OCI-LY7 (cell line): ENCODE results near the gene C1orf21. TPM values are rescaled to one million over a fixed set of nuclear protein-coding genes. Genes with fewer than 3 reads are reported as not detected.

ENCODE experiments used
- BruUV-seq: library from RNA; stranded (reverse); fragments of 400-500 nt; replicated peaks from 2 replicates; lab custom pipeline; 2021; lab: Mats Ljungman, UMichigan
- CTCF ChIA-PET: fragments of 300-600 bp; sonication (Branson Sonifier 250); formaldehyde crosslinking; loops from one replicate; lab custom pipeline; 2022; ENCODE audit warnings: antibody characterized with exemption; ENCODE audit not compliant: unreplicated experiment; lab: Charles Lee
- POLR2A ChIA-PET: fragments of 300-600 bp; sonication (Branson Sonifier 250); formaldehyde crosslinking; loops from one replicate; lab custom pipeline; 2022; ENCODE audit warnings: antibody characterized with exemption; lab: Charles Lee
- DNase-seq: peaks from one replicate; pipeline ENCODE4 v3.0.0-alpha.2; 2015; ENCODE audit warnings: low spot score
- H2AFZ ChIP-seq: fragments of 200-600 bp; sonication (generic), shearing (Covaris generic); 2 replicates; pipeline ENCODE4 v1.6.1; 2014; ENCODE audit warnings: mild to moderate bottlenecking, antibody characterized with exemption, low read length, moderate library complexity
- H3K27ac ChIP-seq: fragments of 200-600 bp; sonication (generic); 2 replicates; pipeline ENCODE4 v1.5.1; 2014; ENCODE audit warnings: mixed run types, low read depth, mild to moderate bottlenecking, moderate library complexity, low read length, inconsistent platforms; ENCODE audit not compliant: poor library complexity, severe bottlenecking
- H3K36me3 ChIP-seq: fragments of 200-600 bp; sonication (generic); 2 replicates; pipeline ENCODE4 v1.6.1; 2014; ENCODE audit warnings: mild to moderate bottlenecking, antibody characterized with exemption, low read length, moderate library complexity, mixed read lengths; ENCODE audit not compliant: insufficient read depth
- H3K4me1 ChIP-seq: fragments of 200-600 bp; sonication (generic); 2 replicates; pipeline ENCODE4 v1.5.1; 2014; ENCODE audit warnings: mild to moderate bottlenecking, low read length; ENCODE audit not compliant: insufficient read depth, poor library complexity, severe bottlenecking
- H3K4me2 ChIP-seq: fragments of 200-600 bp; sonication (generic); 2 replicates; pipeline ENCODE4 v1.6.1; 2014; ENCODE audit warnings: mild to moderate bottlenecking, low read length
- H3K4me3 ChIP-seq: fragments of 200-600 bp; sonication (generic); 2 replicates; pipeline ENCODE4 v1.5.1; 2014; ENCODE audit warnings: mild to moderate bottlenecking, low read depth, low read length; ENCODE audit not compliant: poor library complexity, severe bottlenecking
- H3K79me2 ChIP-seq: fragments of 200-600 bp; sonication (generic); 2 replicates; pipeline ENCODE4 v1.6.1; 2016; ENCODE audit warnings: low read depth, mild to moderate bottlenecking, low read length, moderate library complexity, mixed read lengths; ENCODE audit not compliant: insufficient read depth
- H3K9me2 ChIP-seq: fragments of 200-600 bp; sonication (generic); 2 replicates; pipeline ENCODE4 v1.6.1; 2016; ENCODE audit warnings: mild to moderate bottlenecking, low read length, mixed read lengths; ENCODE audit not compliant: insufficient read depth
- H3K9me3 ChIP-seq: fragments of 200-600 bp; sonication (generic); 2 replicates; pipeline ENCODE4 v1.6.1; 2014; ENCODE audit warnings: mild to moderate bottlenecking, mixed run types, low read length, mixed read lengths
- H4K20me1 ChIP-seq: fragments of 200-600 bp; sonication (generic); 2 replicates; pipeline ENCODE4 v1.6.1; 2014; ENCODE audit warnings: mild to moderate bottlenecking, antibody characterized with exemption, low read length, moderate library complexity, mixed read lengths; ENCODE audit not compliant: insufficient read depth
- CTCF ChIP-seq: fragments of 200-600 bp; sonication (generic); conservative IDR thresholded peaks from 2 replicates; pipeline ENCODE4 v1.5.1; 2014; ENCODE audit warnings: mild to moderate bottlenecking, antibody characterized with exemption, low read length, moderate library complexity, mixed read lengths
- EZH2phosphoT487 ChIP-seq: fragments of 200-600 bp; sonication (generic); IDR thresholded peaks from 2 replicates; pipeline ENCODE4 v1.6.1; 2018; ENCODE audit warnings: low read depth, borderline replicate concordance, mild to moderate bottlenecking, mixed run types, antibody characterized with exemption, low read length, moderate library complexity, mixed read lengths
- intact Hi-C: fragments of 100-400 bp; cut with micrococcal nuclease; formaldehyde crosslinking; loops from one replicate; pipeline ENCODE4 v1.10.0; 2022; ENCODE audit not compliant: unreplicated experiment
- total RNA-seq, 2 experiments: library from RNA; depleted of rRNA in 1 of 2; stranded (reverse); fragments of >200 nt in 1 of 2; shearing (Covaris generic) in 1 of 2; gene quantifications; 2 replicates each; pipeline ENCODE4 v1.2.3, GENCODE V29; 2014 to 2022

Gene C1orf21
- total RNA-seq, 2 experiments from 2014 or later: not detected

GRCh38 chr1:184471686-184472085 is 84.9 kb downstream of the C1orf21 start:
- no peak for TF ChIP-seq CTCF
- TF ChIP-seq EZH2phosphoT487: no peak
- CTCF ChIA-PET: no interaction called here
- DNase-seq: no peak
- POLR2A ChIA-PET: interaction anchor here (1.3 kb wide), 1 partner anchor 22 kb away, joined by 3 read pairs; no protein-coding TSS in a partner anchor
- Histone ChIP-seq H3K79me2 (no peaks in the 10 kb centered on the region), H4K20me1 (no peaks in the 10 kb centered on the region), H3K4me1 (no peaks in the 10 kb centered on the region), H2AFZ (no peak overlapping the region), H3K9me3 (no peaks in the 10 kb centered on the region), H3K36me3 (no peaks in the 10 kb centered on the region), H3K27ac (no peak overlapping the region), H3K4me3 (no peak overlapping the region), H3K4me2 (no peak overlapping the region), H3K9me2 (no peaks in the 10 kb centered on the region)
- intact Hi-C loops: no loop called here
- no TSS peak for BruUV-seq

- Histone ChIP-seq H3K9me2 (no peaks in the 10 kb centered on the region), H3K36me3 (no peaks in the 10 kb centered on the region), H3K9me3 (no peaks in the 10 kb centered on the region), H3K79me2 (no peaks in the 10 kb centered on the region), H3K4me1 (no peaks in the 10 kb centered on the region), H3K27ac (no peak overlapping the region), H2AFZ (no peak overlapping the region), H3K4me3 (no peak overlapping the region), H3K4me2 (no peak overlapping the region), H4K20me1 (no peaks in the 10 kb centered on the region)
- no TSS peak for BruUV-seq
- ChIA-PET CTCF (no interaction called here), POLR2A (interaction anchor here (1.3 kb wide), 1 partner anchor 21 kb away, joined by 3 read pairs; no protein-coding TSS in a partner anchor)
- TF ChIP-seq EZH2phosphoT487 (no peak), CTCF (no peak)
- no peak for DNase-seq
- intact Hi-C loops: no loop called here
These were observed 85.3 kb downstream of the C1orf21 start for GRCh38 chr1:184472136-184472535.

- H4K20me1 ChIP-seq: no peaks in the 10 kb centered on the region
- no peaks in the 10 kb centered on the region for H3K79me2 ChIP-seq
- no peak for DNase-seq
- TF ChIP-seq EZH2phosphoT487: no peak
- TF ChIP-seq CTCF: no peak
- intact Hi-C loops: no loop called here
- no peaks in the 10 kb centered on the region for H3K4me1 ChIP-seq
- H3K9me3 ChIP-seq: no peaks in the 10 kb centered on the region
- ChIA-PET POLR2A (no interaction called here), CTCF (no interaction called here)
- H3K9me2 ChIP-seq: no peaks in the 10 kb centered on the region
- no TSS peak for BruUV-seq
- H2AFZ ChIP-seq: no peak overlapping the region
- H3K36me3 ChIP-seq: no peaks in the 10 kb centered on the region
- H3K4me3 ChIP-seq: no peak overlapping the region
- H3K27ac ChIP-seq: no peak overlapping the region
- no peak overlapping the region for H3K4me2 ChIP-seq
These were observed 86.5 kb downstream of the C1orf21 start for GRCh38 chr1:184473176-184473966.
